ENCODE measurements around the gene P2RX7.

DNA sequence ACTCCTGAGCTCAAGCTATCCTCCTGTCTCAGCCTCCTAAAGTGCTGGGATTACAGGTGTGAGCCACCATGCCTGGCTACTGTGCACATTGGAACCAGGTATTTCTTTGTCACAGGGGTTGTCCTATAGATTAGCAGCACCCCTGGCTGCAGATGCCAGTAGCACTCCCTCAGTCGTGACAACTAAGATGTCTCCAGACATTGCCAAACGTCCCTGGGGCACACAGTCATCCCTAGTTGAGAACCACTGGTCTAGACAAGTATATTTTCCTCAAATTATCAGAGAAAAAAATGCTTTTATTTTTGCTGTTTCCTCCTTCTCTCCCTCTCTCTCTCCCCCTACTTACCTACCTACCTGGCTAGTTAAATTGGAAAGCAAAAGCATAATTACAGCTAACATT lies 17.9 kb upstream of the P2RX7 start:
- TF ChIP-seq CTCF (IDR thresholded peaks at IDR 0.05), result no peak
- TF ChIP-seq POLR2A (IDR thresholded peaks at IDR 0.05), result no peak
- TF ChIP-seq POLR2AphosphoS5 (IDR thresholded peaks at IDR 0.05), result no peak

All from prostate gland (tissue), 2 donors.